GM18502 (cell line): ENCODE measurements around the gene TOX2.

ENCODE experiments used
- ATAC-seq: cut with Tn5 transposase; IDR thresholded peaks from one replicate; pipeline ENCODE4 v1.9.1; 2021; ENCODE audit warnings: mild to moderate bottlenecking; ENCODE audit not compliant: unreplicated experiment, poor library complexity

TOX2 gene

GRCh38 chr20:44028003-44028730 lies 113.5 kb downstream of the TOX2 start:
- no peak for ATAC-seq

DNA sequence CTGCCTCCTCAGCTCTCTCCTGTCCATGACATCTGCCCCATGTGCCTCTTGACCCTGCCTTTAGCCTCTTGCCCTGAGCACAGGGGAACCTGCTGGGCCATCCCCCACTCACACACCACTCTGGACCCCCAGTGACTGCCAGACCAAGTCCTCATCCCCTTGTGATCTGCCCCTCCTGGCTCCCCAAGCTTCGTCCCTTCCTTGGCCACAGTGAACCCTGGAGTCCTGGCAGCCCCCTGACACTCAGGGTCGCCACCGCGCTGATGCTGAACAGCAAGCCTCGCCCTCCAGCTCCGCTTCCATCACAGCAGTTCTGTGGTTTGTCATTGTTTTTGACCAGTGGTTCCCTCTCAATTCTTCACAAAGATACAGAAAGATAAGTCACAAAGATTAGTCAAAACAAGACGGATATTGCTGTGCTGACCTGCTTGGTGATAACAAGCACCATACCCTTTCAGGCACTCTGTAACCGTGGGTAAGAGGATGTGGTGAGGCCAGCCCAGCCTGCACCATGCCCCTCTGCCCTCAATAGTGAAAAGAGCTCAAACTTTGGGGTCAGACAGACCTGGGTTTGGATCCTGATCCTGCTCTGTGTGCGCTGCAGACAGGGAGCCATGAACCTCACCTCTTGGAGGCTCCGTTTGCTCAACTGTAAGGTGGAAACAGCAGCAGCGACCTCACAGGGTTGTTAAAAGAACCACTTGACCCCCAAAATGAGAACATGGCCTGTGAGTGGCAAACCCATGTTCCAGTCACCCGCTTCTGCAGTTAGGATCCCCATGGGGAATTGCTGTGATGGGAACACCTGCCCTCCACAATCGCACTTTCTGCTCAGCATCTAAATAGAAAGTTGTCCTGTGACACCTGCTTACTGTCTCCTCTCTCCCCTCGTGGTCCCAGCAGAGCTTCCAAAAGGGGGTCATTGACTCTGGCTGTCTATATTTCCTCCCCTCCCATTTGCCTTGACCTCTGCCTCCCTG lies 114.5 kb downstream of the TOX2 start:
- peak; percentile 83 for ATAC-seq

- no peak for ATAC-seq
Measured at GRCh38 chr20:44029848-44030230, 115.2 kb downstream of the TOX2 start.

DNA sequence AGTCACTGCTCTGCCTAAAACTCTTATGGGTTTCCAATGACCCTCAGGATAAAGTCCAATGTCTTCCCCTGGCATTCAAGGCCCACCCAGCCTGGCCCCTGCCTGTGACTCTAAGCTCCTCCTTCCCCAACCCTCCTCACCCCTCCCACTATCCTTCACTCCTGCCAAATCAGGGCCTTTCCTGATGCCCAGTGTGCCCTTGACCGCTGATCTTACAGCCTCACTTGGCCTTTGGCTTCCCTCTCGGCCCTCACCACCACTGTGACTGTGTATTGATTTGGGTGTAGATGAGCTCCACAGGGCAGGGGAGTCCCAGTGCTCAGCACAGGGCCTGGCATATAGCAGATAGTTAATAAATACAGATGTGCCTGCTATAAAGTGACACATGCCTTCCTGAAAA lies 115.7 kb downstream of the TOX2 start:
- no peak for ATAC-seq

GRCh38 chr20:44031001-44031574 lies 116.4 kb downstream of the TOX2 start:
- no peak for ATAC-seq

GRCh38 chr20:44031781-44032582 lies 117.3 kb downstream of the TOX2 start:
- ATAC-seq, result no peak

DNA sequence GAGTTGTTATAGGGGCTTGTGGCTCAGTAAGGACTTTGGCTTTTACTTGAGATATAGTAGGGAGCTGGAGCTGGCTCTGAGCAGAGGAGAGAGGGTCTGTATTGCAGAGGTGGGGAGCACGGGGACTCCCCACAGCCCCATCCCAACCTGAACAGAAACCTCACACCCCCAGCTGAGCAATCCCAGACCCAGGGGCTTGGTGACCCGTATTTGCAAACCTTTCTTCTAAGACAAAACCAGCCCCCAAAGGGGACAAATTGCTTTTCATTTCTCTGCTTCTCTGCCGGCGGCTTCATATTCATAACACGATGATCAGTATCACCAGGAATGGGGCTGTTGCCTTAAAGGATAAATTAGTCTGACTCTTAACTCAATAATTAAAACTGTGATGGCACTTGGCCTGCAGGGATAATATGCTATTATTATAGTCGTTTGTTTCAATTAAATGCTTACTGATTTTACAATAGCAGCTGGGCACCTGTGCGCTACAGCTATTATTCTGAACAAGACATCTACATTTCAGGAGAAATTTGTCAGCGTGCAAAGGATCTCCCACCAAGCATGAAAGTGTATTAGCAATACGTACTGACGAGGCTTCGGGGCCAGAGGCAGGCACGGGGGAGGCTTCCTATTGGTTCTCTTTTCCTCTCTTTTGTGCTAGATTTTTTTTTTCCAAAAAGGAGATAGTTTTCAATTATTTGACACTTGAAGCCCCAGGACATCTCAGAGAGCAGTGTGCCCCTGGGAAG lies 118.1 kb downstream of the TOX2 start:
- no peak for ATAC-seq

GRCh38 chr20:44033344-44033743 lies 118.7 kb downstream of the TOX2 start:
- no peak for ATAC-seq

DNA sequence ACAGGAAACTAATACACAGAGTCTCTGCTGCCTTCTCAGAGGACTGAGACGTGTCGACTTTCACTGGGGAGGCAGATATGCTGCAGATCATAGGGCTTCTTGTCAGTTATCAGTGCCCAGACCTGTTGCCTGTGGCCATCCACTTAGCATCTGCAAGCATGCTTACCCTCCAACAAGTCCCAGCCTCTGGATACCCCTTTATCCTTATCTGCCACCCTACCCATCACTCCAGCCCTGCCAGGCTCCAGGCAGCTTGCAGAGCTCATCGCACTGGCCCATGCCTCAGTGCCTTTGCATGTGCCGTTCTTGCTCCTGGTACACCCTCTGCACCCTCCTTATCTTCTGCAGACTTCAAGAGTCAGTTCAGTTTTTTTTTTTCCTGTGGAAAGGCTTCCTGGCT lies 119.2 kb downstream of the TOX2 start:
- ATAC-seq, result no peak

DNA sequence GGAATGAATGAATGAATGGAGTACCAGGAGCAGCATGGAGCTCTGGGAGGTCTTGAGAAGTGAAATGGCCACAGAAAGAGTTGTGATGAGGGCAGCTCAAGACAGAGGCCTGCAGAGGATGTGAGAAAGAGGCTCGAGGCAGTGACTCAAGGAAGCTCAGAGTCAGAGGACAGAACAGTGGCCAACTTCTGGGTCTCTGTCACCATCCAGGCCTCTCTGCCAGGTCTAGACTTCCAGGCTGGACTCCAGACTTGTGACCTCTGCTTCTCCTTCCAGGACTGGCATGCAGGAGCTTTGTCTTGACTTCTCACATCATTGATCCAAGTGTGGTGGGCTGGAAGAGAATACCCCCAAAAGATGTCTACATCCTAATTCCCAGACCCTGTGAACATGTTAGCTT lies 119.8 kb downstream of the TOX2 start:
- no peak for ATAC-seq

- ATAC-seq, result no peak
Measured at GRCh38 chr20:44034965-44035635, 120.4 kb downstream of the TOX2 start.

GRCh38 chr20:44035924-44036323 lies 121.3 kb downstream of the TOX2 start:
- no peak for ATAC-seq

DNA sequence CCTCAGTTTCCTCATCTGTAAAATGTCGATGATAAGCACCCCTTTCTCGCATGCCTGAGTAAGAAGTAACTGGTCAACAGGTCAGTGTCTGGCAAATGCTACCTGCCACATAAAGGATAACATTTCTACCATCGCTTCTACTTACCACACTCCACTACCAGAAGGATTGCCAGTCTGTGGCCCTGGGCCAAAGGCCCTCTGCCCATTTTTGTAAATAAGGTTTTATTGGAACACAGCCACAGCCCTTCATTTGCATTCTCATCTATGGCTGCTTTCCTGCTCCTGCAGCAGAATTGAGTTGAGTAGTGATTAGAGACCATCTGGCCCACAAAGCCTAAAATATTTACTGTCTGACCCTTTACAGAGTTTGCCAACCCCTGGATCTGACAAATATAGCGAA lies 121.8 kb downstream of the TOX2 start:
- no peak for ATAC-seq

DNA sequence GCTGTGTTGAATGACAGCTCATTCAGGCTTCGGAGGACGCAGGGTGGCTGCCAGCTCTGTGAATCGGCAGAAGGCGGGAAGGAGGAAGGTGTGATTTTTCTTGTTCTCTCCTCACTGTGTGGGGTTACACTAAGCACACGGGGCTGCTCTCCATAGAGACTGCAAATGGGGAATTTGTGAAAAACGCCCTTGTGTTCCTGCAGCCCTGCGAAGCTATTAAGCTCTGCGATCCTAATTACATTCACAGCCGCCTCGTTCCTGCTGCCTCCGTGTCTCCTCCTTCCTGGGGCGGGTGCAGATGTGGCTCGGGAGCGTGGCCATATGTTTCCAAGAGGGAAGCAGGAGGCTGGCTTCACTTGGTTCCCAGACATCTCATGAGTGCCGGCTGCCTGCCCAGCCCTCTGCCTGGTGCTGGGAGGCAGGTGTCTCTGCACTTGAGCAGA lies 124.0 kb downstream of the TOX2 start:
- ATAC-seq, result no peak

- ATAC-seq, result no peak
Measured at GRCh38 chr20:44039147-44039546, 124.5 kb downstream of the TOX2 start.

GRCh38 chr20:44039741-44040140 lies 125.1 kb downstream of the TOX2 start:
- ATAC-seq, result no peak

DNA sequence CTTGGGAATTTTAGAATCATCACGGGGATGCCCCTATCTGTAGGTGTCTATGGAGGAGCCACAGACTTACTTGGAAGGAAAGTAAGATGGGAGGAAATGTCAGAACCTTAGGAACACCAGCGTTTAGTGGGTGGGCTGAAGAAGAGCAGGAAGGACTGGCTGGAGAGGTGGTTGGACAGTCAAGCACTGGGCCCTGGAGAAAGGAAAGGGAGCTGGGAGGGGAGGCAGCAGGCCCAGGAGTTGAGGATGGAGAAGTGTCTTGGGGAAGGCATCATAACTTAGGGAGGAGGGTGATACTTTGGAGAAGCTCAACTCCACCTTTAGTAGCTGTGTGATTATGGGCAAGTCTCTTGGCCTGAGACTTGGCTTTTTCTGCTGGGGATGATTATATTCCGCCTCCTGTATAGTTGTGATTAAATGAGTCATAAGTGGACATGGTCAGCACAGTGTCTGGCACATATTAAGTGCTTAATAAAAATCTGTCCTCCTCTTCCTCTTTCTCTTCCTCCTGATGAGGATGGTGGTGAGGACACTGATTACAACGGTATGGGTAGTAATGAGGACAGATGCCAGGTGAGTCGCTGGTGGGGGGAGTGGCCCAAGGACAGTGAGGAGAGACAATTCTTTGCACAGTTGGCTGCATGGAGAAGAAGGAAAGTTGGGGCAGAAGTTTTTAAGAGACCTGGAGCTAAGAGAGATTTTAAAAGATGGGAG lies 125.7 kb downstream of the TOX2 start:
- ATAC-seq, result no peak

GRCh38 chr20:44041001-44041400 lies 126.3 kb downstream of the TOX2 start:
- ATAC-seq, result no peak
